Vagina (tissue), 2 donors: Measurements from ENCODE around the gene SLFNL1.

Experiments used
- CTCF ChIP-seq, 3 experiments: fragments of 450-650 bp in 2 of 3; fragments of 200-600 bp in 1 of 3; sonication (generic) in 1 of 3; IDR thresholded peaks; one replicate each; pipeline ENCODE4 v1.5.1; 2017 to 2019; ENCODE audit warnings: antibody characterized with exemption in 3 of 3, mild to moderate bottlenecking in 2 of 3, moderate library complexity in 2 of 3
- POLR2A ChIP-seq, 2 donors: fragments of 450-650 bp; IDR thresholded peaks; one replicate each; pipeline ENCODE4 v1.6.1; 2017; ENCODE audit warnings: antibody characterized with exemption in 2 of 2, mild to moderate bottlenecking in 2 of 2, moderate library complexity in 2 of 2
- POLR2AphosphoS5 ChIP-seq, 2 donors: sonication (generic); formaldehyde crosslinking; IDR thresholded peaks; one replicate each; pipeline ENCODE4 v1.9.0; 2017; ENCODE audit warnings: antibody characterized with exemption in 2 of 2, mild to moderate bottlenecking in 2 of 2, low read depth in 1 of 2; ENCODE audit not compliant: insufficient read depth in 1 of 2

DNA sequence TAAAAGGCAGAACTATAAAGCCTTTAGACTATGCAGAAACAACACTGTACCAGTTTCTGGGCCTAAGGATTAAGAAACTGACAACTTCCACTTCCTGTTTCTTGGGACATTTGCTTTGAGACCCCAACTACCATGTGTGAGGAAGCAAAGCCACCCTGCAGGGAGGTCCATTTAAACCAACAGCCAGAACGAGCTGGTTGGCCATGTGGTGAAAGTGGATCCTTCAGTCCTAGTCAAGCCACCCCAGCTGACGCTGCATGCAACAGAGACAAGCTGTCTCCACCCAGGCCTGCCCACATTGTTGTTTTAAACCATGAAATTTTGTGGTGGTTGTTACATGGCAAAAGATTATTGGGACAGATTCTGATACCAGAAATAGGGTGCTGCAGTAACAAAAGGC, 31.8 kb upstream of the SLFNL1 start:
- no peak for TF ChIP-seq CTCF (IDR thresholded peaks at IDR 0.05)
- TF ChIP-seq POLR2A (IDR thresholded peaks at IDR 0.05): no peak
- TF ChIP-seq POLR2AphosphoS5 (IDR thresholded peaks at IDR 0.05; ENCODE audit: insufficient read depth in 1 of 2, low read depth in 1 of 2): no peak
